ENCODE results near the gene JAM3. TPM values are rescaled to one million over a fixed set of nuclear protein-coding genes. Genes with fewer than 3 reads are reported as not detected.

JAM3 gene
- total and polyA plus RNA-seq, 8 donors, result 4.0 to 83.4 (median 20.0) TPM

DNA sequence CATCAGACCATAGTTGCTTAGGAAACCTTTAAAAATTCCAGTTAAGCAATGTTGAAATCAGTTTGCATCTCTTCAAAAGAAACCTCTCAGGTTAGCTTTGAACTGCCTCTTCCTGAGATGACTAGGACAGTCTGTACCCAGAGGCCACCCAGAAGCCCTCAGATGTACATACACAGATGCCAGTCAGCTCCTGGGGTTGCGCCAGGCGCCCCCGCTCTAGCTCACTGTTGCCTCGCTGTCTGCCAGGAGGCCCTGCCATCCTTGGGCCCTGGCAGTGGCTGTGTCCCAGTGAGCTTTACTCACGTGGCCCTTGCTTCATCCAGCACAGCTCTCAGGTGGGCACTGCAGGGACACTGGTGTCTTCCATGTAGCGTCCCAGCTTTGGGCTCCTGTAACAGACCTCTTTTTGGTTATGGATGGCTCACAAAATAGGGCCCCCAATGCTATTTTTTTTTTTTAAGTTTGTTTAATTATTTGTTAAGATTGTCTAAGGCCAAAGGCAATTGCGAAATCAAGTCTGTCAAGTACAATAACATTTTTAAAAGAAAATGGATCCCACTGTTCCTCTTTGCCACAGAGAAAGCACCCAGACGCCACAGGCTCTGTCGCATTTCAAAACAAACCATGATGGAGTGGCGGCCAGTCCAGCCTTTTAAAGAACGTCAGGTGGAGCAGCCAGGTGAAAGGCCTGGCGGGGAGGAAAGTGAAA lies 81.5 kb downstream of the JAM3 start:
- no peaks in the 10 kb centered on the region for H3K27me3 ChIP-seq
- no peak for DNase-seq
- H3K9me3 ChIP-seq, result no peaks in the 10 kb centered on the region
- intact Hi-C loops (cut with DNase I; ENCODE audit: low total_unique reads), result no loop called here
- TF ChIP-seq EP300 (IDR thresholded peaks at IDR 0.05), result peak; percentile 42
- TF ChIP-seq, protein P1, sequence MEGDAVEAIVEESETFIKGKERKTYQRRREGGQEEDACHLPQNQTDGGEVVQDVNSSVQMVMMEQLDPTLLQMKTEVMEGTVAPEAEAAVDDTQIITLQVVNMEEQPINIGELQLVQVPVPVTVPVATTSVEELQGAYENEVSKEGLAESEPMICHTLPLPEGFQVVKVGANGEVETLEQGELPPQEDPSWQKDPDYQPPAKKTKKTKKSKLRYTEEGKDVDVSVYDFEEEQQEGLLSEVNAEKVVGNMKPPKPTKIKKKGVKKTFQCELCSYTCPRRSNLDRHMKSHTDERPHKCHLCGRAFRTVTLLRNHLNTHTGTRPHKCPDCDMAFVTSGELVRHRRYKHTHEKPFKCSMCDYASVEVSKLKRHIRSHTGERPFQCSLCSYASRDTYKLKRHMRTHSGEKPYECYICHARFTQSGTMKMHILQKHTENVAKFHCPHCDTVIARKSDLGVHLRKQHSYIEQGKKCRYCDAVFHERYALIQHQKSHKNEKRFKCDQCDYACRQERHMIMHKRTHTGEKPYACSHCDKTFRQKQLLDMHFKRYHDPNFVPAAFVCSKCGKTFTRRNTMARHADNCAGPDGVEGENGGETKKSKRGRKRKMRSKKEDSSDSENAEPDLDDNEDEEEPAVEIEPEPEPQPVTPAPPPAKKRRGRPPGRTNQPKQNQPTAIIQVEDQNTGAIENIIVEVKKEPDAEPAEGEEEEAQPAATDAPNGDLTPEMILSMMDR (IDR thresholded peaks at IDR 0.05), result no peak
- no peak for TF ChIP-seq POLR2A (IDR thresholded peaks at IDR 0.05)
- peak in 1 of 3 donors; percentile 16 for TF ChIP-seq POLR2AphosphoS5 (IDR thresholded peaks at IDR 0.05)
- peaks cover 0 to 8% (median 0%) of the 10 kb centered on the region in 4 donors for H3K4me1 ChIP-seq
- H3K4me3 ChIP-seq, result no peak overlapping the region
- peak overlapping the region in 1 of 5 donors; percentile 71 for H3K27ac ChIP-seq
- H3K36me3 ChIP-seq, result peaks cover 12 to 91% (median 86%) of the 10 kb centered on the region in 4 donors
- 87 to 94% (median 92%) methylated on average over 12 of the region's 12 CpGs for WGBS, 5 donors

DNA sequence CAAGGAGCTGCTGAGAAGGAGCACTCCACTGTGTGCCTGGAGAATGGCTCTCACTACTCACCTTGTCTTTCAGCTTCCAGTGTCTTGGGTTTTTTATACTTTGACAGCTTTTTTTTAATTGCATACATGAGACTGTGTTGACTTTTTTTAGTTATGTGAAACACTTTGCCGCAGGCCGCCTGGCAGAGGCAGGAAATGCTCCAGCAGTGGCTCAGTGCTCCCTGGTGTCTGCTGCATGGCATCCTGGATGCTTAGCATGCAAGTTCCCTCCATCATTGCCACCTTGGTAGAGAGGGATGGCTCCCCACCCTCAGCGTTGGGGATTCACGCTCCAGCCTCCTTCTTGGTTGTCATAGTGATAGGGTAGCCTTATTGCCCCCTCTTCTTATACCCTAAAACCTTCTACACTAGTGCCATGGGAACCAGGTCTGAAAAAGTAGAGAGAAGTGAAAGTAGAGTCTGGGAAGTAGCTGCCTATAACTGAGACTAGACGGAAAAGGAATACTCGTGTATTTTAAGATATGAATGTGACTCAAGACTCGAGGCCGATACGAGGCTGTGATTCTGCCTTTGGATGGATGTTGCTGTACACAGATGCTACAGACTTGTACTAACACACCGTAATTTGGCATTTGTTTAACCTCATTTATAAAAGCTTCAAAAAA lies 82.3 kb downstream of the JAM3 start:
- 88 to 91% (median 90%) methylated on average over 10 of the region's 10 CpGs for WGBS, 5 donors

DNA sequence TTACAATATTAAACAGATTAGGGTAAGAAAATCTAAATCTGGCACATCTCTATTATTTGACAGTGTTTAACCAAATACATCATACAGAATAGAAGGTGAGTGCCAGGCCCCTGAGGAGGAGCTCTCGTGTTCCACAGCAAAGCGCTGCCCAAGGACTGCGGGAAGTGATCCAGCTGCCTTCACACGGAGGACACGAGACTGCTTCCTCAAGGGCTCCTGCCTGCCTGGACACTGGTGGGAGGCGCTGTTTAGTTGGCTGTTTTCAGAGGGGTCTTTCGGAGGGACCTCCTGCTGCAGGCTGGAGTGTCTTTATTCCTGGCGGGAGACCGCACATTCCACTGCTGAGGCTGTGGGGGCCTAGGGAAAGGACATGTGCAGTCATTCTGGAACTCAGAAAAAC lies 83.8 kb downstream of the JAM3 start:
- WGBS, 5 donors, result 78 to 91% (median 82%) methylated on average over 9 of the region's 9 CpGs
- H3K9me3 ChIP-seq, result no peaks in the 10 kb centered on the region
- peak overlapping the region in 1 of 5 donors; percentile 71 for H3K27ac ChIP-seq
- TF ChIP-seq EP300 (IDR thresholded peaks at IDR 0.05) (no peak), POLR2AphosphoS5 (IDR thresholded peaks at IDR 0.05) (no peak), POLR2A (IDR thresholded peaks at IDR 0.05) (no peak)
- TF ChIP-seq, protein P1 (IDR thresholded peaks at IDR 0.05), result no peak
- peaks cover 21 to 95% (median 92%) of the 10 kb centered on the region in 4 donors for H3K36me3 ChIP-seq
- peak in 1 of 2 donors; percentile 19 for DNase-seq
- no peaks in the 10 kb centered on the region for H3K27me3 ChIP-seq
- no peak overlapping the region for H3K4me3 ChIP-seq
- intact Hi-C loops (cut with DNase I; ENCODE audit: low total_unique reads), result no loop called here
- peaks cover 0 to 8% (median 0%) of the 10 kb centered on the region in 4 donors for H3K4me1 ChIP-seq

More for the DNA sequence above, 82.3 kb downstream of the JAM3 start:
- peaks cover 0 to 8% (median 0%) of the 10 kb centered on the region in 4 donors for H3K4me1 ChIP-seq
- H3K27me3 ChIP-seq, result no peaks in the 10 kb centered on the region
- H3K9me3 ChIP-seq, result no peaks in the 10 kb centered on the region
- peaks cover 16 to 91% (median 88%) of the 10 kb centered on the region in 4 donors for H3K36me3 ChIP-seq
- H3K27ac ChIP-seq, result peak overlapping the region in 1 of 5 donors; percentile 71
- intact Hi-C loops (cut with DNase I; ENCODE audit: low total_unique reads), result no loop called here
- TF ChIP-seq POLR2AphosphoS5 (IDR thresholded peaks at IDR 0.05) (no peak), POLR2A (IDR thresholded peaks at IDR 0.05) (no peak), EP300 (IDR thresholded peaks at IDR 0.05) (no peak)
- TF ChIP-seq, protein P1 (IDR thresholded peaks at IDR 0.05), result no peak
- H3K4me3 ChIP-seq, result no peak overlapping the region
- DNase-seq, result no peak

GRCh38 chr11:134153147-134153905 lies 84.5 kb downstream of the JAM3 start:
- no peak for TF ChIP-seq POLR2AphosphoS5 (IDR thresholded peaks at IDR 0.05)
- no peak for TF ChIP-seq POLR2A (IDR thresholded peaks at IDR 0.05)
- no peak for TF ChIP-seq EP300 (IDR thresholded peaks at IDR 0.05)
- TF ChIP-seq, protein P1 (IDR thresholded peaks at IDR 0.05), result no peak
- no peak for DNase-seq
- peaks cover 0 to 8% (median 0%) of the 10 kb centered on the region in 4 donors for H3K4me1 ChIP-seq
- no peaks in the 10 kb centered on the region for H3K9me3 ChIP-seq
- H3K27me3 ChIP-seq, result no peaks in the 10 kb centered on the region
- intact Hi-C loops (cut with DNase I; ENCODE audit: low total_unique reads), result no loop called here
- peaks cover 21 to 95% (median 94%) of the 10 kb centered on the region in 4 donors for H3K36me3 ChIP-seq
- WGBS, 5 donors, result 92 to 94% (median 93%) methylated on average over 26 to 30 of the region's 30 CpGs
- peak overlapping the region in 1 of 5 donors; percentile 71 for H3K27ac ChIP-seq
- H3K4me3 ChIP-seq, result no peak overlapping the region
